Heart right ventricle (tissue), 16 donors: Measurements from ENCODE around the gene DDX1. TPM values are rescaled to one million over a fixed set of nuclear protein-coding genes. Genes with fewer than 3 reads are reported as not detected.

ENCODE experiments used
- ATAC-seq, 8 donors: fragments of 200-7000 bp; cut with Tn5 transposase; one replicate each; pipeline ENCODE4 v1.9.1; 2020; ENCODE audit warnings: mild to moderate bottlenecking in 8 of 8, moderate library complexity in 8 of 8, moderate number of reproducible peaks in 1 of 8
- DNase-seq, 2 donors: peaks; one replicate each; pipeline ENCODE4 v3.0.0-alpha.2; 2020
- H3K27ac ChIP-seq, 10 donors: fragments of 200-600 bp; sonication (generic) in 2 of 10; one replicate each; pipeline versions ENCODE4 v1.5.0 to v1.8.0; 2020 to 2022; ENCODE audit warnings: mild to moderate bottlenecking in 3 of 10
- H3K27me3 ChIP-seq, 7 donors: fragments of 200-600 bp; one replicate each; pipeline ENCODE4 v1.8.0; 2021 to 2022; ENCODE audit warnings: mild to moderate bottlenecking in 2 of 7
- H3K36me3 ChIP-seq, 9 donors: fragments of 200-600 bp; sonication (generic) in 1 of 9; one replicate each; pipeline versions ENCODE4 v1.5.0 to v1.8.0; 2020 to 2022; ENCODE audit warnings: mild to moderate bottlenecking in 2 of 9
- H3K4me1 ChIP-seq, 9 donors: fragments of 200-600 bp; sonication (generic) in 1 of 9; one replicate each; pipeline versions ENCODE4 v1.5.0 to v1.8.0; 2020 to 2022; ENCODE audit warnings: mild to moderate bottlenecking in 4 of 9
- H3K4me3 ChIP-seq, 10 donors: fragments of 200-600 bp; sonication (generic) in 2 of 10; one replicate each; pipeline versions ENCODE4 v1.5.0 to v1.8.0; 2020 to 2022; ENCODE audit warnings: mild to moderate bottlenecking in 7 of 10, moderate library complexity in 2 of 10
- H3K9me3 ChIP-seq, 11 donors: fragments of 200-600 bp in 10 of 11; sonication (generic) in 2 of 11; one replicate each; pipeline versions ENCODE4 v1.5.0 to v1.8.0; 2013 to 2022; ENCODE audit warnings: mild to moderate bottlenecking in 2 of 11, control low read depth in 1 of 11, moderate library complexity in 1 of 11
- CTCF ChIP-seq, 9 donors: fragments of 200-600 bp; sonication (generic) in 2 of 9; IDR thresholded peaks; one replicate each; pipeline versions ENCODE4 v1.5.0 to v1.8.0; 2021 to 2022; ENCODE audit warnings: antibody characterized with exemption in 9 of 9, mild to moderate bottlenecking in 5 of 9, moderate library complexity in 1 of 9
- whole genome bisulfite sequencing, 2 donors: extraction: QIAGEN DNeasy Blood & Tissue Kit; methylation state at CpG; one replicate each; pipeline ENCODE4 v1.1.7; 2013; ENCODE audit warnings: inconsistent platforms in 1 of 2; 5-methylcytosine and 5-hydroxymethylcytosine counted together
- intact Hi-C, 10 donors: fragments of 100-400 bp; cut with DNase I; formaldehyde crosslinking; loops; one replicate each; pipeline versions ENCODE4 v1.11.1 to v1.14.2; 2022
- polyA plus RNA-seq, 2 donors: library from polyadenylated mRNA; stranded (reverse); fragments of 200-250 nt; gene quantifications; one replicate each; pipeline ENCODE4 v1.2.3, GENCODE V29; 2013
- total RNA-seq, 10 donors: library from RNA; stranded (reverse); fragmentation: NEBNext Ultra II Directional in 3 of 10; extraction: Animal tissue kit (Norgen Biotek cat#: 25700) in 3 of 10; gene quantifications; one replicate each; pipeline versions ENCODE4 v1.2.1 to v1.2.4, GENCODE V29; 2021 to 2023
- donor health status: Arrhythmogenic right ventricular cardiomyopathy.
- donor health status: ischemic (EF 13 %, LVEDD 7.1; RV severe dilation, severe dysfunction).
- donor health status: healthy with polysubstance abuse.
- donor health status: DM: no; HTN: yes; CAD: no.
- donor health status: DM: no; HTN: no; CAD: no.
- donor health status: ischemic (EF 25% LVEDD 6.9; RV normal size, moderate dysfunction).
- donor health status: ischemic (EF 25% LVEDD 5.7; RV mildly dilated, moderate dysfunction).
- donor health status: healthy.
- donor health status: DM: yes; HTN: yes; CAD: no.
- donor health status: Ischemic cardiomyopathy.
- donor health status: ischemic (EF 35%, LVEDD 5.7; RV mildly dilated, moderate dysfunction).
- donor health status: nonischemic (EF 11% LVEDD 7.7; RV severe dilation, severe dysfunction).
- donor health status: DM: yes; HTN: yes; CAD: no.
- donor health status: PGD.
- donor health status: ischemic (EF 29% LVEDD 5.4; RV normal size, mild dysfunction).
- donor health status: nonischemic (EF 23%, LVEDD 6.1; RV moderate dilation, normal function).

The DDX1 gene
- total and polyA plus RNA-seq, 12 donors: 80.1 to 183 (median 157) TPM

- TF ChIP-seq CTCF (IDR thresholded peaks at IDR 0.05): peak; percentile 62 to 96 (median 88)
Measured at GRCh38 chr2:15636972-15637785, 45.5 kb downstream of the DDX1 start.

GRCh38 chr2:15638720-15639119 is 47.1 kb downstream of the DDX1 start:
- H3K36me3 ChIP-seq: peaks cover 0 to 40% (median 7%) of the 10 kb centered on the region in 9 donors
- H3K4me3 ChIP-seq: no peak overlapping the region
- intact Hi-C loops: loop anchor here (2.0 to 10.0 kb wide), 17 partner anchors 106 to 1119 kb away; partner anchors contain the start of gene MYCN (in 2 of the 10)
- no peak overlapping the region for H3K27ac ChIP-seq
- TF ChIP-seq CTCF (IDR thresholded peaks at IDR 0.05): no peak
- DNase-seq (no peak), ATAC-seq (peak in 1 of 8 donors; percentile 30)
- peaks cover 6 to 61% (median 28%) of the 10 kb centered on the region in 9 donors for H3K4me1 ChIP-seq
- peaks cover 0 to 10% (median 0%) of the 10 kb centered on the region in 11 donors for H3K9me3 ChIP-seq
- H3K27me3 ChIP-seq: no peaks in the 10 kb centered on the region

More at GRCh38 chr2:15636972-15637785, 45.5 kb downstream of the DDX1 start:
- whole genome bisulfite sequencing, 2 donors: 4 to 7% methylated on average over 6 of the region's 6 CpGs
- Histone ChIP-seq H3K4me3 (no peak overlapping the region), H3K27me3 (no peaks in the 10 kb centered on the region), H3K27ac (peak overlapping the region in 2 of 10 donors; percentile 27 to 35), H3K9me3 (peaks cover 0 to 10% (median 0%) of the 10 kb centered on the region in 11 donors), H3K36me3 (peaks cover 0 to 55% (median 17%) of the 10 kb centered on the region in 9 donors), H3K4me1 (peaks cover 6 to 61% (median 28%) of the 10 kb centered on the region in 9 donors)
- peak; percentile 82 to 94 (median 88) for ATAC-seq
- intact Hi-C loops: loop anchor here (1.0 to 10.0 kb wide), 24 partner anchors 108 to 1120 kb away; partner anchors contain the start of gene MYCN (in 2 of the 10)
- DNase-seq: peak; percentile 55 to 76

- Histone ChIP-seq H3K27me3 (no peaks in the 10 kb centered on the region), H3K4me3 (no peak overlapping the region), H3K27ac (no peak overlapping the region), H3K4me1 (peaks cover 6 to 56% (median 28%) of the 10 kb centered on the region in 9 donors), H3K9me3 (peaks cover 0 to 10% (median 0%) of the 10 kb centered on the region in 11 donors), H3K36me3 (peaks cover 0 to 31% (median 7%) of the 10 kb centered on the region in 9 donors)
- no peak for TF ChIP-seq CTCF (IDR thresholded peaks at IDR 0.05)
- DNase-seq: no peak
- WGBS, 2 donors: 81 to 86% methylated on average over 12 of the region's 12 CpGs
- intact Hi-C loops: loop anchor here (2.0 to 10.0 kb wide), 19 partner anchors 95 to 1118 kb away; partner anchors contain the start of gene MYCN (in 2 of the 10)
- no peak for ATAC-seq
Measured at GRCh38 chr2:15639323-15640251, 47.9 kb downstream of the DDX1 start.
